ENCODE data around the gene DYRK1A.

DYRK1A gene

DNA sequence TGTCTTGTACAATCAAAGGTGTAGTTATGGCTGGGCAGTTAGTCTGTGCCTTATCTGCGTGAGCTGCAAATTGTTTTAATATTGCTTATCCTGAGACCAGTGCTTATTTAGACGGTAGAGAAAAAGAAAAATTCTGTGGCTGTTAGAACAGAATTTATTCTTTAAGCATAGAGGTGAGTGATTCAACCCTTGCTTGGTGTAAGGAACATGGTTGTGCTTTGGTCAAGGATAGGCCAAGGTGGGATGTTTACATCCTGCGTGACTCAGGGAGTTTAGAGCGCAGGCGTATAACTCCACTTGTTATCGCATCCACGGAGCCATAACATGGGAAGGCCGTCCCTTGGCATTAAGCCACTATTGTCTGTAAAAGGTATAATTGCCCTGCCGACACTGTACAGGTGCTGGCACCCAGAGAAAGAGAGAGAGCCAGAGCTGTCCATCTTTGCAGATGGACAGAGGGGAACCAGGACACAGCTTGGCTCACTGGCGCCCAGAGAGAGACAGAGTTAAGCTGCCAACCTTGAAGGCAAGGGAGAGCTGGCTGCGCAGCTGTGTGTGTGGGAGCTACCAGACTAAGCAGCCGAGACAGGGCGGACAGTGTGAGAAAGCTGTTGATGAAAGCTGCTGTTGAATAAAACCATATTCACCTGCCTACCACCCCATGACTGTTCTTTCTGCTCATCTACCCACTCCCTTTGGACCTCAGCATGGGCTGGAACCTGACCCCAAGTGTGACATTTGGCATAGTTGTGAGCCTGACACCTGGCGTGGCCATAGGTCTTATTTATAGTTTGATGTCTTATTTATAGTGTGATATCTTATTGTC is 200.4 kb downstream of the DYRK1A start:
- no peak for DNase-seq (ENCODE audit: low spot score)

DNA sequence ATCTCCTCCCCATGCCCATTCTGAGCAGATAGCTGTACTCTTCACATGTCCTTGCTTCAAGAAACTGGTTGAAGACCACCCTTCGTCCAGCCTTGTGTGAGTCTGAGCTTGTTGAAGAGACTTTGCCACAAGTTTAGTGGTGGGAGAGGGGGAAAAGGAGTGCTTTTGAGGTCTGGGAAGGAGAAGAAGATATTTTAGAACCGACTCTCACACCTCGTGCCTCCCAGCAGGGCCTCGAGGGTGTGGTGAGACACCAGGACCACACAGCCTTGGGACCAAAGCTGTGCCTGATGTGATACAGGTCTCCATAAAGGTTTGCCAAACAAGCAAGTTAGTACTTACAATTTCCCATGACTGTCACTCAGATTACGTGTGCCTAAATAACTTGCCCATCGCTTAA is 201.8 kb downstream of the DYRK1A start:
- DNase-seq (ENCODE audit: low spot score): no peak

DNA sequence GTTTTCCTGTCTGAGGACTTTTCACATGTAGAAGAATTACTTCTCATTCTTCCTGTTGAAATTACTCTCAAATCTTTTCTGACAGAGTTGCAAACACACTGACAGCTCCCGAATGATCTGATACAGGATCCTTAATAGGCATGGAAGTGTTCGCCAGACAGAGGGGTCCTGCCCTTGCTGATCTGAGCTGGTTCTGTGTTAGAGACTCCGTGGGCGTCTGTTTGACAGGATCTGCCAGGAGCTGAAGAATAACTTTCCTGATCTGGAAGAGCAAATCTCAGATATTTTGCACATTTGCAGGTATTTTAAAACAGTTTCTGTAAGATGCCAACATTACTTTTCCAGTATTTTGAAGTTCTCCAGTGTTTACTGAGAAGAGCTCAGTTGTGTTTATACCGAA is 202.3 kb downstream of the DYRK1A start:
- no peak for DNase-seq (ENCODE audit: low spot score)

DNA sequence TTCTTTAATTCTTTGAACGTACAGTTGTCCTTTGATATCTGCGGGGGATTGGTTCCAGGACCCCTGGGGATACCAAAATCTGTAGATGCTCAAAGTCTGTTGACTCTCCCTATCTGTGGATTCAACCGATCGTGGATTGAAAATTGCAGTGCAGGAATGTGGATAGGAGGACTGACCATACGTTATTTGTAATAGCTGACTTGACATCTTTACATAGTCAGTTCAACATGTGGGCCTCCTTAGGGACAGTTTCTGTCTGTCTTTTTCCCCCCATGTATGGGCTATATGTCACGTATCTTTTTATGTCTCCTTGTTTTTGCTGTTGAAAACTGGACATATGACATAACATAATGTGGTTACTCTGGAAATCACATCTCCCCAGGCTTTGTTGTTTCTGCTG is 204.9 kb downstream of the DYRK1A start:
- DNase-seq (ENCODE audit: low spot score): no peak

DNA sequence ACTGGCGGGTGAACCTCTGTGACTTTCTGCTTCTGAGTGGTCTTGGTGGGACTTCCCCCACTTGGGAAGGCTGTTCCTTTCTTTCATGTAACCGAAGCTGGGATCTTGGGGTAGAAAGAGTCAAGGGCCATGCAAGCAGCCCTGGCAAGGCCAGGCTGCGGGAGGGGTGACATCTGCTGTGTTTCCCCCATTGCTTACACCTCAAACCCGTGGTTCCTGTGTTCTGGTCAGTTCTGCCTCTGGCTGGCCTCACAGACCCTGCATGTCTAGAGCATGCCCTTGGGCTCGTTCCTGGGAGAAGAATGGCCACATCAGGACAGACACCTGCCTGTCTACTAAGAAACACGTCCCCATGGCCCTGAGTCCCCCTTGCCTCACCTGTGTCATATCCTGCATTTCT is 207.7 kb downstream of the DYRK1A start:
- no peak for DNase-seq (ENCODE audit: low spot score)

DNA sequence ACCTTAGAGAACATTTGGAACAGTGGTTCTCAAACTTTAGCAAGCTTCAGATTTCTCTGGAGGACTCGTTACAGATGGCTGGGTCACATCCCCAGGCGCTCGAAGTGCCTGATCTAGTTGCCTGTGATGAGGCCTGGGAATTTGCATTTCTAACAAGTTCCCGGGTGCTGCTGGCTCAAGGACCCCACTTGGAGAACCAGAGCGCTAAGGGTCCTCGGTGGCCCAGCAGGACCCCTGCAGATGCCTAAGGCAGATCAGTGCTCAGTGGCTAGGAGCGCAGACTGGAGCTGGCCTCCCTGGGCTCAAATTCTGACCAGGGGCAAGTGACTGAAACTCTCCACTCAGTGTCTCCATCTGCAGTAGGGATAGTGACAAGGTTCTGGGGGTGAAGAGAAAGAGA is 208.2 kb downstream of the DYRK1A start:
- DNase-seq (ENCODE audit: low spot score): no peak

DNA sequence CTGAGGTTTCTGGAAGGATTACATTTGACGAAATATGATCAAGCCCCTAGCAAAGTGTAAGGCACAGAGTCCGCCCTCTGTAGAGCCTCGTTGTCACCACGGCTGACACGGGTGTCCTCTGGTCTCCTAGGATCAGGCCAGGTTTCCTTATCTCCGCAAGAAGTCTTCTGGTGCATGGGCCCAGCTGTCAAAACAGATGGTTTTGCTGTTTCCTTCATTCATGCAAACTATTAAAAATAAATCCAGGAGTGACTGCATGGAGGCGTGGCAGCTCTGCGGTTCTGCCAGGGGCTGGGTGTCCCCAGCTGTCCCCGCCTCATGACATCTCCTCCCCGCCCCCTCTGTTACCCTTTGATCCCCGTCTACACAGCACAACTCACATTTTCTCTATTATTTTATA is 209.0 kb downstream of the DYRK1A start:
- DNase-seq (ENCODE audit: low spot score): no peak
